GM23338 (cell line): ENCODE results near the gene CDYL. TPM values are rescaled to one million over a fixed set of nuclear protein-coding genes. Genes with fewer than 3 reads are reported as not detected.

Experiments used
- ATAC-seq: fragments of 200-7000 bp; cut with Tn5 transposase; 3 replicates; pipeline ENCODE4 v1.9.1; 2020
- DNase-seq: peaks from one replicate; pipeline ENCODE4 v3.0.0-alpha.2; 2015; ENCODE audit warnings: low spot score
- H2AFZ ChIP-seq: fragments of 200-600 bp; sonication (generic); 2 replicates; pipeline ENCODE4 v1.8.0; 2016; ENCODE audit warnings: antibody characterized with exemption, mild to moderate bottlenecking, moderate library complexity
- H3F3A ChIP-seq: fragments of 200-600 bp; sonication (generic); replicated peaks from 2 replicates; pipeline ENCODE4 v1.8.0; 2017; ENCODE audit warnings: antibody characterized with exemption, mixed run types, low read depth
- H3K27ac ChIP-seq: fragments of 200-600 bp; sonication (generic); 2 replicates; pipeline ENCODE4 v1.6.1; 2016; ENCODE audit warnings: low read depth
- H3K27me3 ChIP-seq: fragments of 200-600 bp; sonication (generic); 2 replicates; pipeline ENCODE4 v1.8.0; 2016; ENCODE audit warnings: mild to moderate bottlenecking, mixed run types, moderate library complexity; ENCODE audit not compliant: insufficient read depth
- H3K36me3 ChIP-seq: fragments of 200-600 bp; sonication (generic); 2 replicates; pipeline ENCODE4 v1.8.0; 2016; ENCODE audit warnings: mild to moderate bottlenecking; ENCODE audit not compliant: insufficient read depth
- H3K4me1 ChIP-seq: fragments of 200-600 bp; sonication (generic); 2 replicates; pipeline ENCODE4 v1.8.0; 2016; ENCODE audit warnings: mild to moderate bottlenecking, moderate library complexity; ENCODE audit not compliant: insufficient read depth
- H3K4me2 ChIP-seq: fragments of 200-600 bp; sonication (generic); 2 replicates; pipeline ENCODE4 v1.7.1; 2017; ENCODE audit warnings: mixed run types
- H3K4me3 ChIP-seq: fragments of 200-600 bp; sonication (generic); 2 replicates; pipeline ENCODE4 v1.6.1; 2016; ENCODE audit warnings: mixed run types
- H3K79me2 ChIP-seq: fragments of 200-600 bp; sonication (generic); replicated peaks from 2 replicates; pipeline ENCODE4 v1.8.0; 2017; ENCODE audit warnings: mild to moderate bottlenecking; ENCODE audit not compliant: insufficient read depth
- H3K9me2 ChIP-seq: fragments of 200-600 bp; sonication (generic); 2 replicates; pipeline ENCODE4 v1.8.0; 2017; ENCODE audit not compliant: insufficient read depth
- H4K20me1 ChIP-seq: fragments of 200-600 bp; sonication (generic); replicated peaks from 2 replicates; pipeline ENCODE4 v1.8.0; 2017; ENCODE audit warnings: mild to moderate bottlenecking; ENCODE audit not compliant: insufficient read depth
- H3K27ac Mint-ChIP-seq: 2 replicates; pipeline ENCODE4 v1.8.0; 2020; ENCODE audit warnings: inconsistent platforms, mild to moderate bottlenecking, moderate library complexity, mixed read lengths
- H3K27me3 Mint-ChIP-seq: 3 replicates; pipeline ENCODE4 v1.8.0; 2022; ENCODE audit warnings: low read depth, mild to moderate bottlenecking, moderate library complexity, mixed read lengths, inconsistent platforms; ENCODE audit not compliant: insufficient read depth, poor library complexity
- H3K36me3 Mint-ChIP-seq: 3 replicates; pipeline ENCODE4 v1.8.0; 2021; ENCODE audit warnings: low read depth, mild to moderate bottlenecking, inconsistent platforms, moderate library complexity, mixed read lengths
- H3K4me1 Mint-ChIP-seq: 3 replicates; pipeline ENCODE4 v1.8.0; 2020; ENCODE audit warnings: mild to moderate bottlenecking, inconsistent platforms, mixed read lengths
- H3K4me3 Mint-ChIP-seq: 3 replicates; pipeline ENCODE4 v1.8.0; 2021; ENCODE audit warnings: moderate library complexity, mild to moderate bottlenecking, inconsistent platforms, mixed read lengths
- H3K9me3 Mint-ChIP-seq: 3 replicates; pipeline ENCODE4 v1.8.0; 2020; ENCODE audit warnings: moderate library complexity, mild to moderate bottlenecking, inconsistent platforms, mixed read lengths
- CREB1 ChIP-seq: fragments of 250-450 bp; sonication (Bioruptor Pico); IDR thresholded peaks from 2 replicates; pipeline ENCODE4 v1.5.0; 2020; ENCODE audit warnings: low read depth, mild to moderate bottlenecking, moderate library complexity
- CTCF ChIP-seq, 2 experiments: fragments of 200-600 bp in 1 of 2; sonication (generic) in 1 of 2; conservative IDR thresholded peaks; 2 replicates each; pipeline versions ENCODE4 v1.5.1 to v1.6.1; 2016 to 2017; ENCODE audit warnings: antibody characterized with exemption in 2 of 2, low read depth in 2 of 2, mild to moderate bottlenecking in 2 of 2, moderate library complexity in 1 of 2
- ETS1 ChIP-seq: IDR thresholded peaks from 2 replicates; pipeline ENCODE4 v1.6.1; 2016; ENCODE audit warnings: antibody characterized with exemption
- EZH2 ChIP-seq: fragments of 200-600 bp; sonication (generic); IDR thresholded peaks from one replicate; pipeline ENCODE4 v1.8.0; 2017; ENCODE audit warnings: antibody characterized with exemption, mild to moderate bottlenecking, low read depth; ENCODE audit not compliant: unreplicated experiment
- EZH2phosphoT487 ChIP-seq: fragments of 200-600 bp; sonication (generic); IDR thresholded peaks from one replicate; pipeline ENCODE4 v1.8.1; 2018; ENCODE audit warnings: antibody characterized with exemption; ENCODE audit not compliant: unreplicated experiment
- JUNB ChIP-seq: IDR thresholded peaks from one replicate; pipeline ENCODE4 v1.6.1; 2016; ENCODE audit warnings: antibody characterized with exemption; ENCODE audit not compliant: unreplicated experiment
- NANOG ChIP-seq: IDR thresholded peaks from 2 replicates; pipeline ENCODE4 v1.6.1; 2016; ENCODE audit warnings: antibody characterized with exemption, borderline replicate concordance
- POLR2AphosphoS5 ChIP-seq: IDR thresholded peaks from 2 replicates; pipeline ENCODE4 v1.6.1; 2016; ENCODE audit warnings: antibody characterized with exemption, low read depth
- REST ChIP-seq: IDR thresholded peaks from one replicate; pipeline ENCODE4 v1.6.1; 2018; ENCODE audit warnings: antibody characterized with exemption; ENCODE audit not compliant: unreplicated experiment
- STAT1 ChIP-seq: IDR thresholded peaks from one replicate; pipeline ENCODE4 v1.6.1; 2016; ENCODE audit warnings: antibody characterized with exemption; ENCODE audit not compliant: unreplicated experiment
- ZNF114 ChIP-seq: fragments of 250-450 bp; sonication (Bioruptor Pico); IDR thresholded peaks from 2 replicates; pipeline ENCODE4 v1.5.0; 2020; ENCODE audit warnings: mild to moderate bottlenecking, moderate library complexity
- ZNF331 ChIP-seq: fragments of 250-450 bp; sonication (Bioruptor Pico); IDR thresholded peaks from 2 replicates; pipeline ENCODE4 v1.5.0; 2020; ENCODE audit warnings: low read depth, mild to moderate bottlenecking, moderate library complexity
- ZNF462 ChIP-seq: fragments of 250-450 bp; sonication (Bioruptor Pico); IDR thresholded peaks from 2 replicates; pipeline ENCODE4 v1.5.0; 2020; ENCODE audit warnings: mild to moderate bottlenecking, moderate library complexity
- polyA plus RNA-seq: library from polyadenylated mRNA; unstranded; fragments of >200 nt; fragmentation: Nextera tagmentation; extraction: Ambion mirVana; gene quantifications from 2 replicates; pipeline ENCODE4 v1.2.1, GENCODE V29; 2016
- total RNA-seq: library from RNA; depleted of rRNA; stranded (reverse); fragments of >200 nt; shearing (Covaris generic); gene quantifications from 2 replicates; pipeline ENCODE4 v1.2.3, GENCODE V29; 2014

CDYL gene
- total and polyA plus RNA-seq, 2 experiments from 2014 or later = 67.2 to 128 TPM

- peaks cover 97% of the 10 kb centered on the region for H3K79me2 ChIP-seq
- H2AFZ ChIP-seq = no peak overlapping the region
- no peaks in the 10 kb centered on the region for H3K27me3 ChIP-seq
- no peak overlapping the region; the same call in 1 of the 2 replicates for H3K4me2 ChIP-seq
- TF ChIP-seq REST (no peak), EZH2phosphoT487 (no peak), CTCF (conservative IDR thresholded peaks at IDR 0.05; ENCODE audit: low read depth in 2 of 2) (no peak), NANOG (no peak), JUNB (no peak), EZH2 (no peak), ZNF114 (CRISPR knock-in tag) (no peak), ZNF462 (CRISPR knock-in tag) (no peak), STAT1 (no peak), ZNF331 (CRISPR knock-in tag) (no peak), CREB1 (CRISPR knock-in tag) (no peak), POLR2AphosphoS5 (no peak), ETS1 (no peak)
- ATAC-seq (no peak), DNase-seq (no peak)
- Mint-ChIP-seq H3K27me3 (peaks cover 6% of the 10 kb centered on the region), H3K4me1 (peaks cover 61% of the 10 kb centered on the region), H3K9me3 (no peaks in the 10 kb centered on the region), H3K4me3 (no peak overlapping the region), H3K27ac (no peak overlapping the region), H3K36me3 (peaks cover 16% of the 10 kb centered on the region)
- peaks cover 92% of the 10 kb centered on the region for H4K20me1 ChIP-seq
- no peak overlapping the region for H3K27ac ChIP-seq
- no peaks in the 10 kb centered on the region; the same call in 1 of the 2 replicates for H3K9me2 ChIP-seq
- peaks cover 48% of the 10 kb centered on the region for H3K4me1 ChIP-seq
- H3K4me3 ChIP-seq = no peak overlapping the region
- no peaks in the 10 kb centered on the region; the same call in 1 of the 2 replicates for H3F3A ChIP-seq
- no peaks in the 10 kb centered on the region for H3K36me3 ChIP-seq
These were observed 30.6 kb downstream of the CDYL start for GRCh38 chr6:4806791-4807190.
